ENCODE data around the gene TBX4.

Gene TBX4

DNA sequence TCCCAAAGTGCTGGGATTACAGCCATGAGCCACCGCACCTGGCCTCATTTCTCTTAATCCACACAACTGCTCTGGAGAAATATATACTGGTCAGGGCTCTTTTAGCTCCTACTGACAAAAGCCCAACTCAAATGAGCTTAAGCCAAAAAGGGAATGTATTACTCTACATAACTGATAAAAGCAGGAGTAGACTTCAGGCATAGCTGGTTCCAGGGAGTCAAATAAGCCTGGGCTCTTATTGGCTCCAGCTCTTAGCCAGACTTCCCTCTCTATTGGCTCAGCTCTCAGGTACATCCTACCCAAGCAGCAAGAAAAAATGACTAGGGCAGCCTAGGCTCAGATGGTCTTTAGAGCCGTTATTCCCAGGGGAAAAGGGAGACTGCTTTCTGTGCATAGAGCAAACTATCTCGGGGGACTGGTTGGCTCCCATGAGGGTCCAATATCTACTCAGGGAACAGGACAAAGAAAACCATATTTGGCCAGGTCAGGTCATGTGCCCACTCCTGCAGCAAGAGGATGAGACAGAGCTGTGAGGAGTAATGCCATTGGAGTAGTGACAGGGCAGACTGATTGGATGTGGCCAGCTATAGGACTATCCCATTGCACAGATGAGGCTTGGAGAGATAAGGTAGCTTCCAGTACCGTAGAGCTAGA, 31.4 kb upstream of the TBX4 start:
- Histone ChIP-seq H3K27me3 (ENCODE audit: insufficient read depth, low read depth) (no peaks in the 10 kb centered on the region), H3K9ac (no peak overlapping the region), H3K27ac (no peak overlapping the region), H3K79me2 (ENCODE audit: insufficient read depth, low read depth) (no peaks in the 10 kb centered on the region), H3K36me3 (ENCODE audit: insufficient read depth) (no peaks in the 10 kb centered on the region), H4K20me1 (ENCODE audit: insufficient read depth) (no peaks in the 10 kb centered on the region), H2AFZ (ENCODE audit: low read depth) (no peak overlapping the region), H3K4me3 (IDR thresholded peaks at IDR 0.05; ENCODE audit: insufficient read depth, low read depth, low read length) (no peak overlapping the region), H3K4me2 (no peak overlapping the region), H3K4me1 (ENCODE audit: low read depth, poor library complexity, severe bottlenecking) (no peaks in the 10 kb centered on the region)
- TF ChIP-seq, protein P1, sequence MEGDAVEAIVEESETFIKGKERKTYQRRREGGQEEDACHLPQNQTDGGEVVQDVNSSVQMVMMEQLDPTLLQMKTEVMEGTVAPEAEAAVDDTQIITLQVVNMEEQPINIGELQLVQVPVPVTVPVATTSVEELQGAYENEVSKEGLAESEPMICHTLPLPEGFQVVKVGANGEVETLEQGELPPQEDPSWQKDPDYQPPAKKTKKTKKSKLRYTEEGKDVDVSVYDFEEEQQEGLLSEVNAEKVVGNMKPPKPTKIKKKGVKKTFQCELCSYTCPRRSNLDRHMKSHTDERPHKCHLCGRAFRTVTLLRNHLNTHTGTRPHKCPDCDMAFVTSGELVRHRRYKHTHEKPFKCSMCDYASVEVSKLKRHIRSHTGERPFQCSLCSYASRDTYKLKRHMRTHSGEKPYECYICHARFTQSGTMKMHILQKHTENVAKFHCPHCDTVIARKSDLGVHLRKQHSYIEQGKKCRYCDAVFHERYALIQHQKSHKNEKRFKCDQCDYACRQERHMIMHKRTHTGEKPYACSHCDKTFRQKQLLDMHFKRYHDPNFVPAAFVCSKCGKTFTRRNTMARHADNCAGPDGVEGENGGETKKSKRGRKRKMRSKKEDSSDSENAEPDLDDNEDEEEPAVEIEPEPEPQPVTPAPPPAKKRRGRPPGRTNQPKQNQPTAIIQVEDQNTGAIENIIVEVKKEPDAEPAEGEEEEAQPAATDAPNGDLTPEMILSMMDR (conservative IDR thresholded peaks at IDR 0.05; ENCODE audit: low read depth, low read length) = no peak

DNA sequence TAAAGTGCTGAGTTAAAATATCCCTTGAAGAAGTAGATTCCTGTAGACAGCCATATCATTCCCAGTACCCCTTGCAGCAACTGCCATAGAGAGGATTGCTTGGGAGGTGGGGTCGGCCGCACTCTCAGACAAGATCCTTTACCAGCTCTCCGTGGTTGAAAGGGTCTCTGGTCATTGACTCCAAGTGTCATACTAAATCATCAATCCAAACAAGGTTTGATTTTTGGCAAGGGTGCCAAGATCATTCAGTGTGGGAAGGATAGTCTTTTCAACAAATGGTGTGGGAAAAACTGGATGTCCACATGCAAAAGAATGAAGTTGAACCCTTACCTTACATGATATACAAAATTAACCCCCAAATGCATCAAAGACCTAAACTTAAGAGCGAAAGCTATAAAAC, 30.8 kb upstream of the TBX4 start:
- no peaks in the 10 kb centered on the region for H3K79me2 ChIP-seq (ENCODE audit: insufficient read depth, low read depth)
- H2AFZ ChIP-seq (ENCODE audit: low read depth) = no peak overlapping the region
- no peaks in the 10 kb centered on the region for H3K27me3 ChIP-seq (ENCODE audit: insufficient read depth, low read depth)
- H3K9ac ChIP-seq = no peak overlapping the region
- H3K4me1 ChIP-seq (ENCODE audit: low read depth, poor library complexity, severe bottlenecking) = no peaks in the 10 kb centered on the region
- H4K20me1 ChIP-seq (ENCODE audit: insufficient read depth) = no peaks in the 10 kb centered on the region
- H3K4me2 ChIP-seq = no peak overlapping the region
- TF ChIP-seq, protein P1 (conservative IDR thresholded peaks at IDR 0.05; ENCODE audit: low read depth, low read length) = no peak
- no peak overlapping the region for H3K4me3 ChIP-seq (IDR thresholded peaks at IDR 0.05; ENCODE audit: insufficient read depth, low read depth, low read length)
- H3K36me3 ChIP-seq (ENCODE audit: insufficient read depth) = no peaks in the 10 kb centered on the region
- no peak overlapping the region for H3K27ac ChIP-seq

DNA sequence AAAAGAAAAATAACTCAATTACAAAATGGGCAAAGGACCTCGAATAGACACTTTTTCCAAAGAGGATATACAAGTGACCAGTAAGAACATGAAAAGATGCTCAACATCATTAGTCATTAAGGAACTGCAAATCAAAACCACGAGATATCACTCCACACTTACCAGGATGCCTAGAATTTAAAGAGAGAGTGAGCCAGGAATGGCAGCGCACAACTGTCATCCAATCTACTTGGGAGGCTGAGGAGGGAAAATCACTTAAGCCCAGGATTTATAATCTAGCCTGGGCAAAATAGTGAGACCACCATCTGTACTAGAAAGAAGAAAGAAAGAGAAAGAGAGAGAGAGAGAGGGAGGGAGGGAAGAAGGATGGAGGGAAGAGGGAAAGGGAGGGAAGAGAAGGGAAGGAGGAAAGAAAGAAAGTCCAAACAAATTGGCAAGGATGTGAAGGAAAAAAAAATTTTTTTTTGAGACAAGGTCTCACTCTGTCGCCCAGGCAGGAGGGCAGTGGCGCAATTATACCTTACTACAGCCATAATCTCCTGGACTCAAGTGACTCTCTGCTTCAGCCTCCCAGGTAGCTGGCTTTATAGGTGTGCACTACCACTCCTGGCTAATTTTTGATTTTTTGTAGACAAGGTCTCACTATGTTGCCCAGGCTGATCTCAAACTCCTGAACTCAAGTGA, 30.0 kb upstream of the TBX4 start:
- Histone ChIP-seq H3K36me3 (ENCODE audit: insufficient read depth) (no peaks in the 10 kb centered on the region), H3K27me3 (ENCODE audit: insufficient read depth, low read depth) (no peaks in the 10 kb centered on the region), H3K79me2 (ENCODE audit: insufficient read depth, low read depth) (no peaks in the 10 kb centered on the region), H3K4me1 (ENCODE audit: low read depth, poor library complexity, severe bottlenecking) (no peaks in the 10 kb centered on the region), H3K9ac (no peak overlapping the region), H2AFZ (ENCODE audit: low read depth) (no peak overlapping the region), H4K20me1 (ENCODE audit: insufficient read depth) (no peaks in the 10 kb centered on the region), H3K4me3 (IDR thresholded peaks at IDR 0.05; ENCODE audit: insufficient read depth, low read depth, low read length) (no peak overlapping the region), H3K27ac (no peak overlapping the region), H3K4me2 (no peak overlapping the region)
- TF ChIP-seq, protein P1 (conservative IDR thresholded peaks at IDR 0.05; ENCODE audit: low read depth, low read length) = no peak

DNA sequence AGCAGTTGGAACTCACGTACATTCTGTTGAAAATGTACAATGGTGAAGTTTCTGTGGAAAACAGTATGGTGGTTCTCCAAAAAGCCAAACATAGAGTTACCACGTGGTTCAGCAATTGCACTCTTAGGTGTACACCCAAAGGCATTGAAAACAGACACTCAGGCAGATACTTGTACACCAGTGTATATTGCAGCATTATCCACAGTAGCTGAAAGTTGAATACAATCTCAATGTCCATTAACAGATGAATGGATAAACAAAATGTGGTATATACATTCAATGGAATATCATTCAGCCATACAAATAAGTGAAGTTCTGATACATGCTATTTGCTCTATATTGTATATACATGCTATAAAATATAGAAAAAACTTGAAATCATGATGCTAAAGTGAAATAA, 29.4 kb upstream of the TBX4 start:
- TF ChIP-seq, protein P1 (conservative IDR thresholded peaks at IDR 0.05; ENCODE audit: low read depth, low read length) = no peak
- Histone ChIP-seq H2AFZ (ENCODE audit: low read depth) (no peak overlapping the region), H3K4me2 (no peak overlapping the region), H3K9ac (no peak overlapping the region), H3K4me1 (ENCODE audit: low read depth, poor library complexity, severe bottlenecking) (no peaks in the 10 kb centered on the region), H3K36me3 (ENCODE audit: insufficient read depth) (no peaks in the 10 kb centered on the region), H3K79me2 (ENCODE audit: insufficient read depth, low read depth) (no peaks in the 10 kb centered on the region), H3K27ac (no peak overlapping the region), H4K20me1 (ENCODE audit: insufficient read depth) (no peaks in the 10 kb centered on the region), H3K27me3 (ENCODE audit: insufficient read depth, low read depth) (no peaks in the 10 kb centered on the region), H3K4me3 (IDR thresholded peaks at IDR 0.05; ENCODE audit: insufficient read depth, low read depth, low read length) (no peak overlapping the region)

Measured in KMS-11 (cell line).